ENCODE results near the gene SQOR.
A peak's percentile ranks its signal among the peaks of the same experiment; 100 is the strongest.
"Not testable (repeated sequence)": the region's sequence is repeated elsewhere in the genome, so short reads cannot be mapped to it uniquely, and the experiment has no call there.

The SQOR gene

DNA sequence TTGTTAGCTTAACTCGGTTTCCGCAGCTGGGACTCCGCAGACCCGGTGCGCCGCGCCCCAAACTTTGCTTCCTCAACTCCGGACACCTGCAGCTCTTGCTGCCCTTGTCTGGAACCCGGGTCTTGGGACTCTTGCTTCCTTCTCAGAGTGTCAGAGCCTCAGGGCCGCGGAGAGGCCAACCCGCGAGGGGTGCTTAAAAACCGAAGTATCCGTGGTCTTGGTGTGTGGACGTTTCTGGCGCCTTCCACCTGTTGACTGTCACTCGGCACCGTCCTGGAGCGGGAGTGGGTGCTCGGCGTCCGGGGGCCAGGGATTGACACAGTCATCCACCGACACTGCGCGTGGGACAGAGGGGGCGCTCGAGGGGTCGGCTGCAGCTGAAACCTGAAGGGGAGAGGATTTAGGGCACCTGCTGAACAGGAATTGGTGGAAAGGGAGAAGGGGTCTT lies 386 bp downstream of the SQOR start:
- peak; percentile 61 to 62 for DNase-seq

DNA sequence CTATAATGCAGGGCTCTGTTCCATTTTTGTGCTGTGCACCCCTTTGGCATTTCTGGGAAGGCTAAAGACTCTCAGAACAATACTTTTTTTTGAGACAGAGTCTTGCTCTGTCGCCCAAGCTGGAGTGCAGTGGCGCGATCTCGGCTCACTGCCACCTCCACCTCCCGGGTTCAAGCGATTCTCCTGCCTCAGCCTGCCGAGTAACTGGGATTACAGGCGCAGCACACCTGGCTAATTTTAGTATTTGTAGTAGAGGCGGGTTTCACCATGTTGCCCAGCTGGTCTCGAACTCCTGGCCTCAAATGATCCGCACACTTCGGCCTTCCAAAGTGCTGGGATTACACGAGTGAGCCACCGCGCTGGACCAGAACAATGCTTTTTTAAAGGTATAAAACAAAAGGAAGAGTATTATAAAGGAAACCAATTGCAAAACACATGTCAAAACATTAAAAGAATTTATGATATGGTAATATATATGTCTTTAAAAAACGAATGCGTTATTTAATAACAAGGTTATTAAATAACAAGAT lies 999 bp downstream of the SQOR start:
- no peak for DNase-seq

DNA sequence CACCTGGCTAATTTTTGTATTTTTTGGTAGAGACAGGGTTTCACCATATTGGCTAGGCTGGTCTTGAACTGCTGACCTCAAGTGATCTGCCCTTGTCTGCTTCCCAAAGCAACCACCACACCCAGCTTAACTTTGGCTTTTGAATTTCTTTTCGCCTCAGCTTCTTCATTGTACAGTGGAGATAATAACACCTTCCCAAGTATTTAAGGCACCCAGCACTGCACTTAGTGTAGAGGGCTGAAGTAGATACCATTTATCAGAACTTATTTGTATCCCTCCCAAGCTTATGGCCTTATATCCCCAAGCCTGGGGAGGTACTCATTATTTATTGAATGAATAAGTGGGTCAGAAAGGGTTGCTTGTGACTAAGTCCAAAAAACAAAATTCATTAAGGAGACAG lies 2.3 kb downstream of the SQOR start:
- no peak for DNase-seq

DNA sequence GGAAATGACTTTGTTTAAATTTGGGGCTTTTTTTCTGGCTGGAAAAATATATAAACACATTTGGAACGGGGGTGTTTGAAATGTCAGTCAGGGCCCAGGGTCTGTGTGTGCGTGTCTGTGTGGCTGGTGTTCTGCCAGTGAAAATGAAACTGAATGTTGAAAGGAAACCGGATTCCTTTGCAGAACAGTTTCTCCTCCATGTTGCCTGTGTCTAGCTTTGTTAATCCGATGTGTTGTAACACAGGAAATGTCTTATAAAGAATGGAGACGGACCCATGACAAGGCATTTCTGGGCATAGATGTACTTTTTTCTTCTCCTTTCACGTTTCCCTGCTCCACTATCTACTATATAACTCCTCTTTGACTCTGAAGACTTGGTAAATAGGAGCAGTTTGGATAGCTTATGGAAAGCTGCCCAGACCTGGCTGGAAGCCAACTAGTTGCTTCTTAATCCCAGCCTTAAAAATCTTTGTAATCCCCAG lies 2.8 kb downstream of the SQOR start:
- peak; percentile 59 to 83 for DNase-seq

DNA sequence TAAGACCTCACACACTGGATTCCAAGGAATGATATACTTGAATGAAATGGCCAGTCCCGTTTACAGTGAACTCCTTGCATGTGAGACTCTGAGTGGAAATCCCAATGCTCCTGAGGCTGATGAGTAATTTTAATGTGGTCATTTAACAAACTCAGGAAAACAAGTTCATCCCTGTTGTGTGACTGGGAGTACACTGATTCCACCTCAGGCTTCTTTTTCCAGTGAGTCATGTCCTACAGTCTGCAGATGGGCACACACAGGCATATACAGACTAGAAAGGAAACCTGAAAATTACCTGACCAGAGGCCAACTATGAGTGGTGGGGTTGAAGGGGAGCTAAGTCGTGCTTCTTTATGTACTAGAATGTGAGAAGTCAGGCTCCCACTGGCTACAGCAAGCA lies 5.8 kb downstream of the SQOR start:
- DNase-seq, result no peak

DNA sequence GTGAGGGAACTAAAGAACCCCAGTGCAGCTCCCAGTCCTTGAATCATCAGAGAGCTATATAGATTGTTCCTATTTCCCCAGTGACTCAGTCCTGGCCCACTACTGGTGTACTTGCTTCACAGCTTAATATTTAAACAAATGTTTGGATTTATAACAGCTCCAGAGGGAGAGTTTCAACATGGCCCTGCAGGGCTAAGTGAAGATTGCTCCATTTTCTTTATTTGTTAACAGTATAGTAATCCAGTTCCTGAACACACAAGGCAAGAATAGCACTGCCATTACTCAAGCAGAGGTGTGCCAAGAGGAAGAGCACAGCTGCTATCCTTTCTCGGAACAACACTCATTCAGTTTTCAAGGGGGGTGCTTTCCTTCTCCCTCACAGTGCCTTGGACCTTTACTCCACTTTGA lies 6.5 kb downstream of the SQOR start:
- peak in 1 of 2 donors; percentile 29 for DNase-seq

DNA sequence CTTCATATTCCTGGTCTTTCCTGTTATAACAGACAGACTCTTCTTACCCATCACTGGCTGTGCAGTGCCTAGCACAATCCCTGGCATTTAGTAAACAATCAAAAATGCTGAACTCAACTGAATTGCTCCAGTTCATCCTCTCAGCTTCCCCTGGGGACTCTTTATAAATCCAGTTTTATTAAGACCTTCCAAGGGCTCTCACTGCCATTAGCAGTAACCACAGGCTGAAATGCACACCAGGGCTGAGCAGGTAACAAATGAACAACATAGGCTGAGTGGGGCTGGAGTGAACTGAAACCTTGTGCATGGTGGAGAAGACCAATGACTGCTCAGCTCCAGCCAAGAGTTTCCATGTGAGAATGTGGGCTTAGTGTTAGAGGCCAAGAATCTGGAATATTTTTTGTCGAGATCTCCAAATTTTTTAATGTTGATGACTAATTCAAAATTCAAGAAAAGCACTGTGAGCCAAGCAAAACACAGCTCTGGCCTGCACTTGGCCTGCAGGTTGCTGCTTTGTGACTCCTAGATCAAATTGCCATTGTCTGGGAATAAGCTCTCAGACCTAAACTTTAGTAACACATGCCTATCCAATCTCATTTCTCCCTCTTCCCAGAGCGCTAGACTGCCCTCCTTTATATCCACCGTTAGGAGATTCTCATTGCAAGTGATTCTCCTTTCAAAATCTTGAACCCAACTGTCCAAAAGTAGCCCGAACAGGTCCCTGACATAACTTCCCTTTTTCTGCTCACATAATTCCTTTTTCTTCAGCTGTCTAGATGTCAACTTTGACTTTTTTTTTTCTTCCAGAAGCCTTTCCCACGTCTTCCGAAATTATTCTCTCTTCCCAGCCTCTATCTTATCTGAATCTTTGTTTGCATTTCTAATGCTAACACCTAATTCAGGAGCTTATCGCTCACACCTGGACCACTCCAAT lies 7.4 kb downstream of the SQOR start:
- DNase-seq, result no peak

DNA sequence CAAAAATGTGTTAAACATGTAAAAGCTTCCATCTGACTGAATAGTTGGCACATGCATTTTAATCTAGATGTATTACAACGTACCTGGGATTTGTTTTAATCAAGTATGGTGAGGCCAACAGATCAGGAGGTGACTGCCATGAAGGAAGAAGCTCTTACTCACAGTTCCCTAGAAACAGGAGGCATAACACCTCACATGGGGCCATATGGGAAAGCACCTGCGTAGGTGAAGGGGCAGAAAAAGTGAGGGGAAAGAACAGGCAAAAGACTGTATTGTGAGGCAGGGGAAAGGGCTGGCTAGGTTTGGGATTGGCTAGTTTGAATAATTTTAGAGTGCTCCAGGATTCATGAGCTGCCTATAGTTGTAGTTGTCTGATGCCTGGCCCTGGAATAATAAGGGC lies 9.6 kb downstream of the SQOR start:
- DNase-seq, result no peak

DNA sequence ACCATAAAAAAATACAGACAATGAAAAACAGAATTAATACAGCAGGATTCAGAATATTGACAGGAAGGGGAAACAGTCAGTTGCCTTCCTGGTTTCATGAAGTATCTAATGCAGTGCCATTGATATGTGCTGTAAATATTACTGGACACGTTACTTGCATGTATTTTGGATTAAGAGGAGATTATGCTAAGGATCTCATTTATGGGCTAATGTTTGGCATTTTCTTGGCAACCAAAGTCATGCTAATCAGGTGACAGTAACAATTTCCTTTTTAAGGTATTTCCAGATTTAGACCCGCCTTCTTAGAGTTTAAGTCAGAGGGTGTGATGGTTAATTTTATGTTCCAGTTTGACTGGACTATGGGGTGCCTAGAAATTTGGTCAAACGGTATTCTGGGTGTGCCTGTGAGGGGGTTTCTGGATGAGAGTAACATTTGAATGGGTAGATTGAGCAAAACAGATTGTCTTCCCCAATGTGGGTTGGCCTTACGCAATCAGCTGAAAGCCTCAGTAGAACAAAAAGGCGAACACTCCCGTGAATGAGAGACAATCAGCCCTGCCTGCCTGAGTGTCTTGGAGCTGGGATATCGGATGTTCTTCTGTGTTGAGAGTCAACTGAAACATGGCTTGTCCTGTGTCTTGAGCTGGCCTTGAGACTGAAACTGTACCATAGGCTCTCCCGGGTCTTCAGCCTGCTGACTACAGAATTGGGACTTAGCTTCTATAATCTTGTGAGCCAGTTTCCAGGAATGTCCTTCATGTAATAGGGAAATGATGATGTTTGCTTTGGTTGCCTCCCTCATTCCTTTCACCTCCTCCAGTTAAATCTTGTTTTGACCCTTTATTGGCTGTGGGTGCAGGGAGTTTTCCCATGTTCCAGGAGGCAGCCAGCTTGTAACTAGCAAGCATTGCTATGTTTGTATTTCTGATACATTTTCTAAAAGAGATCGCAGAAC lies 10.5 kb downstream of the SQOR start:
- DNase-seq, result no peak

DNA sequence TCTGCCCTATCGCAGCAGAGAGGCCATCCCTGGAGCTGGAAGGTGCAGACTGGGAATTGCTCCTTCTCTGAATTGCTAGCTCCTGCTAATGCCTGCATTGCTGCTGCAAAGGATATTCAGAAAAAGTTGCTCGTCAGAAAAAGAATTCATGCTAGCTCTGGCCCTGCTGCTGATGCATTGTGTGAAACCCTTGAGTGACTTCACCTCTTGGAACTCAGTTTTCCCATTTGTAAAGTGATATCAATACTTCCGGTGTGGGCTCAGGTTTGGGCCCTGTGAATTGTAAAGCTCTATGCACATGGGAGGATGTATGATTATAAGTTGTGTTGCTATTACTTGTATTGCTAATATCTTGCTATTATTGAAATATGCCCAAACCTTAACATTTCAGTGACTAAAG lies 11.4 kb downstream of the SQOR start:
- DNase-seq, result no peak

DNA sequence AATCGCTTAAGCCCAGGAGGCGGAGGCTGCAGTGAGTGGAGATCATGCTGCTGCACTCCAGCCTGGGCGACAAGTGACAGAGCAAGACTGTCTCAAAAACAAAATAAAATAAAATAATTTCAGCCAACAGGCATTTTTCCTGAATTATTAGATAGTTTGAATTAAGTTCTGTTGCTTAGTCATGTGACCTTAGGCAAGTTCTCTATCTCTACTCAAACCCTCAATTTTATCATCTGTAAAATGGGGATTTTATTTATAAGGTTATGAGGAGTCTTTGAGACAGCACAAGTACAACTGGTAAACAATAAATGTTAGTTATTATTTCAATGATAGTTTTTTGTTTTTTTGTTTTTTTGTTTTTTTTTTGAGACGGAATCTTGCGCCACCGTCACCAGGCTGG lies 13.0 kb downstream of the SQOR start:
- no peak for DNase-seq

DNA sequence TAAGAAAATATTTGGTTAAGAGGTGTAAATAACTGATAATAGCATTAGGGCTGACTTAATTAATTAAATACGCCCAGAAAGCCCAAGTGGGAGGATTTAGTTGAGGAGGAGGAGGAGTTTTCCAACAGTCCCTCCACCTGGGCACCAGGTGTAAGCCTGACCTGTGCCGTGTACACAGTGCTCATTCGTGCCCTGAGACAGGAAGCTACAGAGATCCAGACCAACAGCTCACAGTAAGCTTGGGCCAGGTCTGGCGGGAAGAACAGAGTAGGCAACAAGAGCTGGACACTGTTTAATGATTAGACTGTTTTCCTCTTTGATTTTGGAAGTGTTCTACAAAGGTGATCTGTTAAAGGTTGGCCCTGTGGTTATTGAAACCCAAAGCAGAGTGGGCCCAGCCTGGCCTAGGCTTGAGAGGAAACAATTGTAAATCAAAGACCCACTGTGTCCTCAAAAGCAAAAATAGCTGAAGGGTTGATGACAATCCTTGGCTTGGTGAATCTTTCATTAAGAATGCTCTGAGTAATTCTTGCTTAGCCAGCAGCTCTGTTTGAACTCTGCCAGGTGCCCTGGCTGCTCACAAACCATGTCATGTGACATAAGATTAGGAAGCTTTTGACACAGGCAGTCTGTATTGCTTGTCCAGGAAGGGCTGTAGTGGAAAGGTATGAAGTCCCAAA lies 13.8 kb downstream of the SQOR start:
- DNase-seq, result no peak

DNA sequence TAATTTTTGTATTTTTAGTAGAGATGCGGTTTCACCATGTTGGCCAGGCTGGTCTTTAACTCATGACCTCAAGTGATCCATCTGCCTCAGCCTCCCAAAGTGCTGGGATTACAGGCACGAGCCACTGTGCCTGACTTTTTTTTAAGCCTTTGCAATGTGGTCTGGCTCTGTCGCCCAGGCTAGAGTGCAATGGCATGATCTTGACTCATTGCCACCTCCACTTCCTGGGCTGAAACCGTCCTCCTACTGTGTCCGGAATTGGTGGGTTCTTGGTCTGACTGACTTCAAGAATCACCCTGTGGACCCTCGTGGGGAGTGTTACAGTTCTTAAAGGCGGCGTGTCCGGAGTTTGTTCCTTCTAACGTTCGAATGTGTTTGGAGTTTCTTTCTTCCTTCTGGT lies 15.2 kb downstream of the SQOR start:
- DNase-seq, result not testable (repeated sequence)

DNA sequence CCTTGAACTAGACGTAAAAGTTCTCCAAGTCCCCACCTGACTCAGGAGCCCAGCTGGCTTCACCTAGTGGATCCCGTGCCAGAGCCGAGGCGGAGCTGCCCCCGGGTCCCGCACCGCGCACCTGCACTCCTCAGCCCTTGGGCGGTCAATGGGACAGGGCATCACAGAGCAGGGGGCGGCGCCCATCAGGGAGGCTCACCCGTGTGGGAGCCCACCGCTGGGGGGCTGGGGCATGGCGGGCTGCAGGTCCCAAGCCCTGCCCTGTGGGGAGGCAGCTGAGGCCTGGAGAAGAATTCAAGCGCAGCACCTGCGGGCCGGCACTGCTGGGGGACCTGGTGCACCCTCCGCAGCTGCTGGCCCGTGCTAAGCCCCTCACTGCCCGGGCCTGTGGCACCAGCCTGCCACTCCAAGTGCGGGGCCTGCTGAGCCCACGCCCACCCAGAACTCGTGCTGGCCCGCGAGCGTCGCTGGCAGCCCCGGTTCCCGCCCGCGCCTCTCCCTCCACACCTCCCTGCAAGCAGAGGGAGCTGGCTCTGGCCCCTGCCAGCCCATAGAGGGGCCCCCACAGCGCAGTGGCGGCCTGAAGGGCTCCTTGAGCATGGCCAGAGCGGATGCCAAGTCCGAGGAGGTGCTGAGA lies 16.2 kb downstream of the SQOR start:
- no peak for DNase-seq

DNA sequence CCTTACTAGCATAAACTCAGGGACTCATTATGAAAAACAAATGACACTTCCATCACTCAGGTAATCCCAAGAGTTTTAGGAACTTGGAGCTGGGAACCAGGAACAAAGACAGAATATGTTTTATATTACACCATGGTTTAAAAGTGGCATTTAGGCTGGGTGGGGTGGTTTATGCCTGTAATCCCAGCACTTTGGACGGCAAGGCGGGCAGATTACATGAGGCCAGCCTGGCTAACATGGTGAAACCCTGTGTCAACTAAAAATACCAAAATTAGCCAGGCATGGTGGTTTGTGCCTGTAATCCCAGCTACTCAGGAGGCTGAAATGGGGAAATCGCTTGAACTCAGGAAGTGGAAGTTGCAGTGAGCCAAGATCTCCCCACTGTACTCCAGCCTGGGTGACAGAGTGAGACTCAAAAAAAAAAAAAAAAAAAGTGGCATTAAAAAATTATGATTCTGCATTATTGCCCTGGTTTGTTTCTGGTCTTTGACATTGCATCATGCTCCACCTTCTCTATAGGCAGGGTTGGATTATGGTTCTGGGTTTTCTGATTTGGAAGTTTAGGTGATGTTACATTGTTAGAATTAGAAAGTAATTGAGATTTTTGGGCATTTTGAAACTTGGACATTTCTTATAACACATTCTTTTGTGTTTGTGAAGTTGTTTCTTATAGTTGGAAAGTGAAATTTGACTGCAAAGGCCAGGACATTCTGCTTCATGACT lies 19.0 kb downstream of the SQOR start:
- DNase-seq, result peak in 1 of 2 donors; percentile 32

DNA sequence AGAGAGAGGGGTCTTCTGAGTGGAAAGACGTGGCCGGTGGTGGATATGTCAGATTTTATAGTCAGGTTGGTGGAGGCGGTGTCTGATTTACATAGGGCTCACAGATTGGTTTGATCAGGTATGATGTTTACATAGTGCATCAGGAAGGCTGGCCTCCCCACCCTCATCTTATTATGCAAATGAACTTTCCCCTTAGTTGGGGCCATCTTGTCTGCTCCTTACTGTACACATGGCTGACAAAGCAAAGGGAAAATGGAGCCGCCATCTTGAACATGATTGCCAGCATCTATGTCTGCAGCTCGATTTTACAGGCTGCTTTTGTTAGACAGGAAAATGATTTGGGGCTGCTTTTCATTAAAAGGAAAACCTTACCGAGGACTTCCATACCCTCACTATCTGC lies 19.9 kb downstream of the SQOR start:
- DNase-seq, result no peak

DNA sequence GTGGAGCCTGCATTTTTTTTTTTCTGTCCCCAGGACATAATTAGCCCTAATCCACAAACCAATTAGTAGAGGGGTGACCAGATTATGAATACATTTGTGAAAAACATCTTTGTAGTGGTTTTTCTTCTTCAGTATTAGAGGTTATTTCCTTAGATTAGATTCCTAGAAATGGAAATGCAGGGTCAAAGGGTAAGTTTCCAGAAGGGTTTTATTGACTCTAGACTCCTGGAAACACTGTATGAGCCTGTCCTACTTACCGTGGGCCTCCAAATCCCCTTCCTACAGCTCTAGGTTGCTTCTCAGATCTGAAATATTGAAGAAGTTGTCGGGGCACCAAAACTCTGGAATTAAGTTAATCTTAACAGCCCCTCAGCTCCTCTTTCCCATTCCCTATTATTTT lies 22.4 kb downstream of the SQOR start:
- DNase-seq, result no peak

DNA sequence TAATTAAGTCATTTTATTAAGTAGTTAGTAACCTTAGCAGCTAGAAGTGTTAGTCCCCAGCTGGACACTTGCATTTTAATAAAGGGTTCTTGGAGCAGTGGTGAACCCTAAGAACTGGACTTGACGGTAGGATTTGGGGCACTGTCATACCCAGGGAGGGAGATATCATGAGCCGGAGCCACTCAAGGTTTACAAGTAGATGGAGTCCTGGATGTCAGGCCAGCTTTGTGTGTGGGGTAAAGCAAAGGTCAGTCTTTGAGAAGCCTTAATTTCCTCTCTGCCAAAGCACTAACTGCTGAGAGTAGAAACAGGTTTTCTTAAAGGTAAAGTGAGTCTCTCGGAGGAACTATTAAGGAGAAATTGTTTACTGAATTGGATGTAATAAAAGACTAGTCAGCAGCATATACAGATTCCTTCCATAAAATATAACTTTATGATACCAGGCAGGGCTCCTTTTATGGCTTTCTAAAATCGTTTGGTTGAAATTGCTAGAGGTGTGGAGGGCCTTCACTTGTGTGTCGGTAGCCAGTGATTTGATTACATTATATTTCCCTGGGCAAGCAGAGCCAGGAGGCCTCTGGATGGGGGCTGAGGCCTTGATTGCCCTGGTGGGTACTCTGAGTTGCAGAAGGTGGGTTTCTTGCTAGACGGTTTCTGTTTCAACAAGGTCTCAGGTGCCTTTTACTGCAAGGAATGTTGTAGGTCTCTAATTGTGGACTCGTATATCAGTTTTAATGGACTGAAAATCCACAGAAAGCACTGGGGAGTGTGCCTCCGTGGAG lies 23.1 kb downstream of the SQOR start:
- no peak for DNase-seq

DNA sequence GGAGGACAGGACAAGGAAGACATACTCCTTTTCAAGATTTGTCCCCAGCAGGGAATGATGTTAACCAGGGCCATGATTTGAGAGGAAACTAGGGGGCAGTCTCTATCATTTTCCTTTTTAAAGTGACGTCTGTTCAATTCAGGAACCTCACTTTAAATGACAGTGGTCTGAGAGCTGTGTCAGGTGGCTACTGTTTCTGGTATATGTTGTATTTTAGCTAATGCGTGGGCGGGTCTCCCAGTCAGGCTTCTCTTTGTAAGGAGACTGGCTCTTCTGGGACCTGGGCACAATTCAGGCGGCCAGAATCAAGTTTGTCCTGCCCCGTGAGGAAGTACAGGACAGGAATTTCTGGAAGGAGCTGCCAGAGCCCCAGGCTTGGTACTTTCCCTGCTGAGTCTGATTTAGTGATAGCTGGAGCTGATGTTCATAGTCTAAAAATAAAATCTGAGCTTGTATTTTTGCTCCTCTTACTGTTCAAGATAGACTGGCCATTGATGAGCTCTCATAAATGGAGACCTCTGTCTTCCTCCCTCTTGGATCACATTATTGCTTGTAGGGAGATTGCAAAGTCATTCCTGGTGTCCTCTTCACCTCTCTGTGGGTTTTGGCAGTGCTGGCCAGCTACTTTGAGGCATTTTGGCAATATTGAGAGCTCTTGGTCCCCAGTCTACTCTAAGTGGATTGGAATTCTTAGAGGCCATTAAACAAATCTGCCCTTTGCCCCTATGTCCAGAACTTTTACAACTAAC lies 25.6 kb downstream of the SQOR start:
- no peak for DNase-seq

DNA sequence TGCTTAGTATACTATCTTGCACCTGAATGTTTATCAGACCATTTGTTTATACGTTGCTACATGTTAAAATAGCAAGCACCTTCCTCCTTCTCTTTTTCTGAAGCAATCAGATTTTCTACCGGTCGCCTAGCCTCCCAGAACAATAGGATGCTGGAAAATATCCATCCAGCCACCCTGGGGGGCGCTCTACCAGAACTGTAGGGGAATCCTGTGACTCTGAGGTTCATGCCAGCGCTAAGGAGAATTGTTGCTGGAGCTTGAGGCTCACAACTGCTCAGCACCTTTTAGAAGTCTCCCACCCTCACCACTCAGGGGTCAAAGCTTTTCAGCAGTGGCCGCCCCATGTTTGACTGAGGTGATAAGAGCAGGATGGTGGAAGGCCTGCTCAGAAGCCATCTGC lies 27.5 kb downstream of the SQOR start:
- DNase-seq, result no peak

Measured in CD4-positive, alpha-beta T cell treated with Interleukin-4 for 1 hour (primary cell).